ENCODE results near the gene CTAGE6. TPM values are rescaled to one million over a fixed set of nuclear protein-coding genes. Genes with fewer than 3 reads are reported as not detected.
"Not testable (repeated sequence)": the region's sequence is repeated elsewhere in the genome, so short reads cannot be mapped to it uniquely, and the experiment has no call there.

CTAGE6 gene
- total RNA-seq, 1 donor from 2014 or later, result not detected

DNA sequence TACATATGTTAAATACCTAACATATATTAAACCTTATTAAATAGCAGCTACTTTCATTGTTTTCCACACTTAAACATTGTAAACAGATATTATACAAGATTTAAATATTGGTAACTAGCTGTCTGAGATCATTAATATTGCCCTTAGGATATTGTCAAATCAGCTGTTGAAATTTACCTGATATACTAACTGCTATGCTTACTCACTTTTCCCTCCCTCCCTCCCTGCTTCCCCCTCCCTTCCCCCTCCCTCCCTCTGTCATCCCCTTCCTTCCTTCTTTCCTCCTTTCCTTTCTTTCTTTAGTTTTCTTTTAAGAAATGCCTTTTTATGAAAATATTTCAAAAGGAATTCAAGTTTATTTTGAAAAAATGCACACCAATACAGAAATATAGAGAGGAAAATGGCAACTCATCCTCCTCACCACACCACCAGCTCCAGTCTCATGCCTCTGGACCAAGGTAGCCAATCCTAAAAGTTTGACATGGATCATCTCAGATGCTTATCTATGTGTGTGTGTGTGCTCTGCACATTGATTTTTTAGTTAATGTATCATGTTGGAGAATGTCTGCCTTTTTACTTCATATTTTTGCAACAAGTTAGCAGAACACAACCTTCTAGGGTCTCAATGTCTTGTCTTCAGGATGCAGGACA is 41.8 kb downstream of the CTAGE6 start:
- not testable (repeated sequence) for H3K36me3 Mint-ChIP-seq (ENCODE audit: unreplicated experiment); H3K27me3 Mint-ChIP-seq (ENCODE audit: unreplicated experiment); H3K27ac Mint-ChIP-seq (ENCODE audit: unreplicated experiment); H3K4me3 Mint-ChIP-seq (ENCODE audit: unreplicated experiment); H3K4me1 Mint-ChIP-seq (ENCODE audit: low read depth, unreplicated experiment); DNase-seq; H3K9me3 Mint-ChIP-seq (ENCODE audit: unreplicated experiment)

GRCh38 chr7:143714581-143715454 is 42.7 kb downstream of the CTAGE6 start:
- not testable (repeated sequence) for H3K27me3 Mint-ChIP-seq (ENCODE audit: unreplicated experiment); H3K4me1 Mint-ChIP-seq (ENCODE audit: low read depth, unreplicated experiment); H3K9me3 Mint-ChIP-seq (ENCODE audit: unreplicated experiment); DNase-seq; H3K27ac Mint-ChIP-seq (ENCODE audit: unreplicated experiment); H3K36me3 Mint-ChIP-seq (ENCODE audit: unreplicated experiment); H3K4me3 Mint-ChIP-seq (ENCODE audit: unreplicated experiment)

DNA sequence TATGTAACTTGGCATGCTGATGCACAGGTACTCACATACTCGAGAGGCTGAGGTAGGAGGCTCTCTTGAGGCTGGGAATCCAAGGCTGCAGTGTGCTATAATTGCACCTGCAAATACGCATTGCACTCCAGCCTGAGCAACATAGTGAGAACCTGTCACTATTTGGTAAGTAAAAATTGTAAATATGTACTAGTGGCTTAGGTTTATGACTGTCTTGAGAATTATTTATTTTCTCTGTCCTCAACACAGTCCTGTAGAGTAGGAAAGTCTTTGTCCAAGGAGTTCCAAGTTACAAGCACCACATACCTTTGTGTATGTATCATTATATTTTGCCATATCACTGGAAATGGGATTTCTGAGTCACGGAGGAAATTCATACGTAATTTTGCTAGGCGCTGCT is 45.1 kb downstream of the CTAGE6 start:
- not testable (repeated sequence) for H3K9me3 Mint-ChIP-seq (ENCODE audit: unreplicated experiment); H3K27ac Mint-ChIP-seq (ENCODE audit: unreplicated experiment); DNase-seq; H3K36me3 Mint-ChIP-seq (ENCODE audit: unreplicated experiment); H3K27me3 Mint-ChIP-seq (ENCODE audit: unreplicated experiment); H3K4me1 Mint-ChIP-seq (ENCODE audit: low read depth, unreplicated experiment); H3K4me3 Mint-ChIP-seq (ENCODE audit: unreplicated experiment)

- not testable (repeated sequence) for H3K27ac Mint-ChIP-seq (ENCODE audit: unreplicated experiment); H3K9me3 Mint-ChIP-seq (ENCODE audit: unreplicated experiment); H3K4me1 Mint-ChIP-seq (ENCODE audit: low read depth, unreplicated experiment); H3K4me3 Mint-ChIP-seq (ENCODE audit: unreplicated experiment); H3K36me3 Mint-ChIP-seq (ENCODE audit: unreplicated experiment); DNase-seq; H3K27me3 Mint-ChIP-seq (ENCODE audit: unreplicated experiment)
These were observed 45.7 kb downstream of the CTAGE6 start for GRCh38 chr7:143711727-143712324.

GRCh38 chr7:143709895-143710294 is 47.6 kb downstream of the CTAGE6 start:
- not testable (repeated sequence) for H3K27ac Mint-ChIP-seq (ENCODE audit: unreplicated experiment); H3K4me3 Mint-ChIP-seq (ENCODE audit: unreplicated experiment); H3K4me1 Mint-ChIP-seq (ENCODE audit: low read depth, unreplicated experiment); H3K27me3 Mint-ChIP-seq (ENCODE audit: unreplicated experiment); DNase-seq; H3K36me3 Mint-ChIP-seq (ENCODE audit: unreplicated experiment); H3K9me3 Mint-ChIP-seq (ENCODE audit: unreplicated experiment)

Other genes starting within 250 kb of the CTAGE6 start
- gene CTAGE15, start 185.9 kb downstream of the CTAGE6 start, total RNA-seq (ENCODE audit: unreplicated experiment), result not detected
- 0.78 TPM for gene TCAF2, start 136.7 kb downstream of the CTAGE6 start, total RNA-seq (ENCODE audit: unreplicated experiment)
- gene TCAF1, start 144.5 kb upstream of the CTAGE6 start, total RNA-seq (ENCODE audit: unreplicated experiment), result 268 TPM
- gene OR2F2, start 177.5 kb upstream of the CTAGE6 start, total RNA-seq (ENCODE audit: unreplicated experiment), result not detected
- not detected for gene OR2F1, start 197.1 kb upstream of the CTAGE6 start, total RNA-seq (ENCODE audit: unreplicated experiment)
- not detected for gene OR6B1, start 242.6 kb upstream of the CTAGE6 start, total RNA-seq (ENCODE audit: unreplicated experiment)

Measured in glutamatergic neuron (in vitro differentiated cells).